Endothelial cell of umbilical vein (primary cell): ENCODE data around the gene S100A5. TPM values are rescaled to one million over a fixed set of nuclear protein-coding genes. Genes with fewer than 3 reads are reported as not detected.

Experiments used
- BruUV-seq: library from RNA; stranded (reverse); fragments of 400-500 nt; replicated peaks from 2 replicates; lab custom pipeline; 2021; lab: Mats Ljungman, UMichigan
- CTCF ChIA-PET: fragments of 300-600, 350-600 bp; sonication (Branson Sonifier 250); formaldehyde crosslinking; loops from one replicate; lab custom pipeline; 2021; ENCODE audit warnings: antibody characterized with exemption, inconsistent platforms; lab: Charles Lee
- POLR2A ChIA-PET: fragments of 300-600, 350-600 bp; sonication (Branson Sonifier 250); formaldehyde crosslinking; loops from one replicate; lab custom pipeline; 2021; ENCODE audit warnings: antibody characterized with exemption, inconsistent platforms; lab: Charles Lee
- DNase-seq: peaks from one replicate; pipeline ENCODE4 v3.0.0-alpha.2; 2011; ENCODE audit warnings: low read depth, low spot score
- FAIRE-seq: peaks from 2 replicates; lab custom pipeline; 2011; peaks lifted over from hg19 to GRCh38; lab: Jason Lieb, UNC
- H2AFZ ChIP-seq: 2 replicates; pipeline ENCODE4 v1.6.0; 2012; ENCODE audit warnings: low read depth, low read length, control low read depth, inconsistent platforms
- H3K27ac ChIP-seq: 2 replicates; pipeline ENCODE4 v1.5.1; 2011; ENCODE audit warnings: low read depth, mild to moderate bottlenecking, control low read depth, low read length, moderate library complexity; ENCODE audit not compliant: insufficient read depth
- H3K27me3 ChIP-seq, 2 experiments: 2 replicates each; pipeline versions ENCODE4 v1.6.0 to v1.6.1; 2011; ENCODE audit warnings: low read length in 2 of 2, mixed read lengths in 1 of 2; ENCODE audit not compliant: control insufficient read depth in 2 of 2, insufficient read depth in 2 of 2
- H3K36me3 ChIP-seq, 2 experiments: 2 replicates in 1 of 2; 3 replicates in 1 of 2; pipeline ENCODE4 v1.5.1; 2011; ENCODE audit warnings: low read length in 2 of 2, mild to moderate bottlenecking in 1 of 2, moderate library complexity in 1 of 2; ENCODE audit not compliant: control insufficient read depth in 2 of 2, insufficient read depth in 2 of 2; ENCODE audit errors: extremely low read depth in 1 of 2
- H3K4me1 ChIP-seq: 3 replicates; pipeline ENCODE4 v1.5.1; 2011; ENCODE audit warnings: mild to moderate bottlenecking, low read length; ENCODE audit not compliant: control insufficient read depth, insufficient read depth; ENCODE audit errors: extremely low read depth
- H3K4me2 ChIP-seq: 2 replicates; pipeline ENCODE4 v1.6.1; 2011; ENCODE audit warnings: low read length, control low read depth, mixed read lengths; ENCODE audit not compliant: insufficient read depth
- H3K4me3 ChIP-seq, 3 experiments: fragments of 200-600 bp in 1 of 3; sonication (generic), shearing (Covaris generic) in 1 of 3; replicated peaks in 1 of 3; 2 replicates each; pipeline ENCODE4 v1.5.1; 2011 to 2016; ENCODE audit warnings: control low read depth in 3 of 3, low read length in 3 of 3, mild to moderate bottlenecking in 2 of 3, inconsistent platforms in 1 of 3, low read depth in 1 of 3, moderate library complexity in 1 of 3; ENCODE audit not compliant: insufficient read depth in 1 of 3
- H3K79me2 ChIP-seq: 2 replicates; pipeline ENCODE4 v1.6.0; 2012; ENCODE audit warnings: low read length, inconsistent platforms; ENCODE audit not compliant: control insufficient read depth, insufficient read depth
- H3K9ac ChIP-seq: replicated peaks from 2 replicates; pipeline ENCODE3; 2011; ENCODE audit warnings: low read length, control low read depth; ENCODE audit not compliant: insufficient read depth; ENCODE audit errors: extremely low read depth
- H3K9me1 ChIP-seq: replicated peaks from 3 replicates; pipeline ENCODE4 v1.6.0; 2011; ENCODE audit warnings: mild to moderate bottlenecking, low read length; ENCODE audit not compliant: control insufficient read depth, insufficient read depth; ENCODE audit errors: extremely low read depth
- H3K9me3 ChIP-seq: replicated peaks from 2 replicates; pipeline ENCODE4 v1.5.1; 2012; ENCODE audit warnings: low read length, inconsistent platforms; ENCODE audit not compliant: control insufficient read depth, insufficient read depth
- H4K20me1 ChIP-seq: replicated peaks from 2 replicates; pipeline ENCODE3; 2011; ENCODE audit warnings: mild to moderate bottlenecking, low read length; ENCODE audit not compliant: control insufficient read depth, insufficient read depth; ENCODE audit errors: extremely low read depth
- CTCF ChIP-seq, 2 donors: IDR thresholded peaks; 1 replicate in 1 of 2; 2 replicates in 1 of 2; pipeline ENCODE4 v1.5.1; 2011; ENCODE audit warnings: low read length in 2 of 2, mild to moderate bottlenecking in 2 of 2, moderate library complexity in 2 of 2, control low read depth in 1 of 2, inconsistent platforms in 1 of 2, low read depth in 1 of 2; ENCODE audit not compliant: insufficient read depth in 1 of 2; ENCODE audit errors: extremely low read depth in 1 of 2
- EZH2 ChIP-seq: IDR thresholded peaks from 2 replicates; pipeline ENCODE4 v1.6.1; 2012; ENCODE audit warnings: borderline replicate concordance, low read depth, mild to moderate bottlenecking, moderate library complexity, low read length, inconsistent platforms; ENCODE audit not compliant: severe bottlenecking
- POLR2A ChIP-seq: IDR thresholded peaks from 2 replicates; pipeline ENCODE4 v1.6.1; 2012; ENCODE audit warnings: low read depth, mild to moderate bottlenecking, control low read depth, low read length
- POLR2AphosphoS5 ChIP-seq: IDR thresholded peaks from 2 replicates; pipeline ENCODE4 v1.6.1; 2012; ENCODE audit warnings: low read depth, mild to moderate bottlenecking, control low read depth, low read length, moderate library complexity; ENCODE audit not compliant: insufficient read depth
- dilution Hi-C: fragments of 300-500 bp; cut with MboI; formaldehyde crosslinking; loops from one replicate; pipeline ENCODE4 v1.15.0; 2019; ENCODE audit warnings: low sequenced_read_pairs; ENCODE audit not compliant: extremely low pct_ligation_motif_present
- intact Hi-C: fragments of 100-400 bp; cut with micrococcal nuclease; formaldehyde crosslinking; loops from one replicate; pipeline ENCODE4 v1.10.0; 2022
- polyA plus RNA-seq, 4 experiments: library from polyadenylated mRNA; depleted of rRNA in 3 of 4; stranded (reverse) in 3 of 4; unstranded in 1 of 4; fragments of >200 nt; gene quantifications; 2 replicates each; pipeline versions ENCODE4 v1.2.1 to v1.2.3, GENCODE V29; 2011 to 2012; ENCODE audit warnings: missing spikeins in 1 of 4
- total RNA-seq: library from RNA; stranded (reverse); gene quantifications from 2 replicates; pipeline ENCODE4 v1.2.3, GENCODE V29; 2021

S100A5 gene
- total and polyA plus RNA-seq, 2 donors (not counting 3 experiments of a cell fraction or from before 2014, with no cell fraction given): not detected

- FAIRE-seq (peak; percentile 70), DNase-seq (peak; percentile 60)
- no peaks in the 10 kb centered on the region for H3K4me1 ChIP-seq
- H3K9me1 ChIP-seq: no peaks in the 10 kb centered on the region
- TF ChIP-seq POLR2A (no peak), POLR2AphosphoS5 (no peak), EZH2 (no peak), CTCF (IDR thresholded peaks at IDR 0.05; ENCODE audit: extremely low read depth in 1 of 2, insufficient read depth in 1 of 2, low read depth in 1 of 2, low read length in 2 of 2) (peak; percentile 80 to 88)
- H3K9me3 ChIP-seq: no peaks in the 10 kb centered on the region
- peaks cover 7 to 16% of the 10 kb centered on the region in 2 experiments for H3K27me3 ChIP-seq
- no peaks in the 10 kb centered on the region for H3K36me3 ChIP-seq
- no peak overlapping the region for H3K4me2 ChIP-seq
- intact Hi-C loops: loop anchor here (1.0 kb wide), 2 partner anchors 30 to 143 kb away; no protein-coding TSS in a partner anchor
- H3K4me3 ChIP-seq: no peak overlapping the region
- H3K9ac ChIP-seq: no peak overlapping the region
- ChIA-PET CTCF (interaction anchor here (0.6 to 6.4 kb wide), 24 partner anchors 9 to 256 kb away, joined by 3 to 331 read pairs (median 4); partner anchors contain the start of genes PGLYRP4, S100A6 and S100A9), POLR2A (no interaction called here)
- H3K79me2 ChIP-seq: no peaks in the 10 kb centered on the region
- dilution Hi-C loops: no loop called here
- no peak overlapping the region for H2AFZ ChIP-seq
- H4K20me1 ChIP-seq: no peaks in the 10 kb centered on the region
- no TSS peak for BruUV-seq
- no peak overlapping the region for H3K27ac ChIP-seq
Measured at GRCh38 chr1:153494976-153495535, 45.7 kb downstream of the S100A5 start.
